PC-3 (cell line): ENCODE results near the gene PADI3. TPM values are rescaled to one million over a fixed set of nuclear protein-coding genes. Genes with fewer than 3 reads are reported as not detected.
"Not testable (repeated sequence)": the region's sequence is repeated elsewhere in the genome, so short reads cannot be mapped to it uniquely, and the experiment has no call there.

ENCODE experiments used
- ATAC-seq: fragments of 200-7000 bp; cut with Tn5 transposase; 2 replicates; pipeline ENCODE4 v1.9.1; 2020; ENCODE audit warnings: mild to moderate bottlenecking, moderate library complexity
- BruUV-seq: library from RNA; stranded (reverse); fragments of 400-500 nt; replicated peaks from 2 replicates; lab custom pipeline; 2021; lab: Mats Ljungman, UMichigan
- CTCF ChIA-PET: fragments of 300-600 bp; sonication (Branson Sonifier 250); formaldehyde crosslinking; loops from one replicate; lab custom pipeline; 2022; ENCODE audit warnings: antibody characterized with exemption; lab: Charles Lee
- POLR2A ChIA-PET: fragments of 300-600 bp; sonication (Branson Sonifier 250); formaldehyde crosslinking; loops from one replicate; lab custom pipeline; 2022; ENCODE audit warnings: antibody characterized with exemption; ENCODE audit not compliant: unreplicated experiment; lab: Charles Lee
- DNase-seq: peaks from one replicate; pipeline ENCODE4 v3.0.0-alpha.2; 2015
- H2AFZ ChIP-seq: fragments of 300-600 bp; sonication (generic); 2 replicates; pipeline ENCODE4 v1.6.0; 2016; ENCODE audit warnings: antibody characterized with exemption, low read length
- H3F3A ChIP-seq: fragments of 300-600 bp; sonication (generic); one replicate; pipeline ENCODE4 v1.6.0; 2017; ENCODE audit warnings: antibody characterized with exemption, low read length, control low read depth, mild to moderate bottlenecking; ENCODE audit not compliant: unreplicated experiment
- H3K27ac ChIP-seq: fragments of 300-600 bp; sonication (generic); 2 replicates; pipeline ENCODE4 v1.5.1; 2016; ENCODE audit warnings: mild to moderate bottlenecking, low read length
- H3K27me3 ChIP-seq: fragments of 300-600 bp; sonication (generic); 2 replicates; pipeline ENCODE4 v1.6.1; 2016; ENCODE audit warnings: low read length, mixed read lengths
- H3K36me3 ChIP-seq: fragments of 300-600 bp; sonication (generic); 2 replicates; pipeline ENCODE4 v1.6.1; 2016; ENCODE audit warnings: low read depth, mixed run types, low read length, mixed read lengths
- H3K4me1 ChIP-seq: fragments of 300-600 bp; sonication (generic); 2 replicates; pipeline ENCODE4 v1.5.1; 2016; ENCODE audit warnings: low read length; ENCODE audit not compliant: insufficient read depth
- H3K4me2 ChIP-seq: fragments of 300-600 bp; sonication (generic); 2 replicates; pipeline ENCODE4 v1.6.0; 2016; ENCODE audit warnings: low read length
- H3K4me3 ChIP-seq: fragments of 300-600 bp; sonication (generic); 2 replicates; pipeline ENCODE4 v1.5.1; 2016; ENCODE audit warnings: mild to moderate bottlenecking, low read length, mixed read lengths
- H3K79me2 ChIP-seq: fragments of 300-600 bp; sonication (generic); 2 replicates; pipeline ENCODE4 v1.6.1; 2017; ENCODE audit warnings: low read length, mixed read lengths
- H3K9ac ChIP-seq: fragments of 300-600 bp; sonication (generic); 2 replicates; pipeline ENCODE4 v1.6.0; 2016; ENCODE audit warnings: mild to moderate bottlenecking, low read length
- H3K9me2 ChIP-seq: fragments of 300-600 bp; sonication (generic); replicated peaks from 2 replicates; pipeline ENCODE4 v1.6.1; 2016; ENCODE audit warnings: mixed run types, low read length, mixed read lengths
- H3K9me3 ChIP-seq: fragments of 300-600 bp; sonication (generic); 2 replicates; pipeline ENCODE4 v1.6.1; 2016; ENCODE audit warnings: low read length, mixed read lengths
- H4K20me1 ChIP-seq: fragments of 300-600 bp; sonication (generic); 2 replicates; pipeline ENCODE4 v1.6.1; 2016; ENCODE audit warnings: low read length, mixed read lengths
- CTCF ChIP-seq: fragments of 300-600 bp; sonication (generic); conservative IDR thresholded peaks from 2 replicates; pipeline ENCODE4 v1.5.1; 2017; ENCODE audit warnings: antibody characterized with exemption, low read depth, mild to moderate bottlenecking, low read length
- EZH2 ChIP-seq: fragments of 300-600 bp; sonication (generic); IDR thresholded peaks from one replicate; pipeline ENCODE4 v1.6.1; 2017; ENCODE audit warnings: antibody characterized with exemption, mild to moderate bottlenecking, low read length; ENCODE audit not compliant: unreplicated experiment
- EZH2phosphoT487 ChIP-seq: fragments of 300-600 bp; sonication (generic); IDR thresholded peaks from 2 replicates; pipeline ENCODE4 v1.6.1; 2018; ENCODE audit warnings: mild to moderate bottlenecking, antibody characterized with exemption, low read length, borderline replicate concordance
- intact Hi-C: fragments of 100-400 bp; cut with micrococcal nuclease; formaldehyde crosslinking; loops from 2 replicates; pipeline ENCODE4 v1.9.0; 2023
- total RNA-seq: library from RNA; depleted of rRNA; stranded (reverse); fragments of >200 nt; gene quantifications from 2 replicates; pipeline ENCODE4 v1.2.3, GENCODE V29; 2014

The PADI3 gene
- total RNA-seq, 1 experiment from 2014 or later: 0.26 TPM

- CTCF ChIA-PET: interaction anchor here (0.6 to 1.3 kb wide), 7 partner anchors 13 to 131 kb away, joined by 3 to 8 read pairs (median 4); no protein-coding TSS in a partner anchor
- no peak overlapping the region for H2AFZ ChIP-seq
Measured at GRCh38 chr1:17237561-17237903, 11.4 kb upstream of the PADI3 start.

GRCh38 chr1:17239420-17239819 is 9.5 kb upstream of the PADI3 start:
- TF ChIP-seq EZH2phosphoT487: no peak
- TF ChIP-seq CTCF: no peak
- DNase-seq: peak; percentile 79
- no peak overlapping the region for H2AFZ ChIP-seq
- H4K20me1 ChIP-seq: no peaks in the 10 kb centered on the region
- intact Hi-C loops: no loop called here
- H3K4me1 ChIP-seq: peaks cover 10% of the 10 kb centered on the region
- no peak overlapping the region for H3K27ac ChIP-seq
- H3K4me3 ChIP-seq: no peak overlapping the region
- CTCF ChIA-PET: no interaction called here
- no peak overlapping the region for H3K4me2 ChIP-seq
- no peaks in the 10 kb centered on the region for H3K9me3 ChIP-seq
- H3K79me2 ChIP-seq: no peaks in the 10 kb centered on the region
- H3K36me3 ChIP-seq: no peaks in the 10 kb centered on the region
- no peaks in the 10 kb centered on the region for H3K9me2 ChIP-seq
- no peak overlapping the region for H3K9ac ChIP-seq
- H3K27me3 ChIP-seq: no peaks in the 10 kb centered on the region
- BruUV-seq: no TSS peak
- no peaks in the 10 kb centered on the region for H3F3A ChIP-seq
- POLR2A ChIA-PET: no interaction called here
- peak; percentile 33; the same call in 1 of the 2 replicates for ATAC-seq

More at GRCh38 chr1:17237561-17237903, 11.4 kb upstream of the PADI3 start:
- H3K9me3 ChIP-seq: no peaks in the 10 kb centered on the region
- BruUV-seq: no TSS peak
- H4K20me1 ChIP-seq: no peaks in the 10 kb centered on the region
- DNase-seq: peak; percentile 15
- ATAC-seq: no peak
- no peaks in the 10 kb centered on the region for H3K9me2 ChIP-seq
- no peak overlapping the region for H3K9ac ChIP-seq
- no peaks in the 10 kb centered on the region for H3K79me2 ChIP-seq
- TF ChIP-seq CTCF (no peak), EZH2 (no peak), EZH2phosphoT487 (no peak)
- intact Hi-C loops: loop anchor here (1.0 kb wide), 4 partner anchors 69 to 178 kb away; no protein-coding TSS in a partner anchor
- peak overlapping the region; percentile 26; the same call in 1 of the 2 replicates for H3K4me2 ChIP-seq
- POLR2A ChIA-PET: no interaction called here
- H3K36me3 ChIP-seq: no peaks in the 10 kb centered on the region
- peaks cover 27% of the 10 kb centered on the region for H3K4me1 ChIP-seq
- no peak overlapping the region for H3K4me3 ChIP-seq
- no peaks in the 10 kb centered on the region for H3K27me3 ChIP-seq
- peaks cover 3% of the 10 kb centered on the region for H3F3A ChIP-seq
- H3K27ac ChIP-seq: no peak overlapping the region

GRCh38 chr1:17241011-17241779 is 7.7 kb upstream of the PADI3 start:
- POLR2A ChIA-PET, intact Hi-C loops, H3K9me2 ChIP-seq, H3K9me3 ChIP-seq, H3F3A ChIP-seq, H3K27me3 ChIP-seq, H4K20me1 ChIP-seq, BruUV-seq, ATAC-seq, H2AFZ ChIP-seq, H3K4me3 ChIP-seq, H3K79me2 ChIP-seq, DNase-seq, H3K36me3 ChIP-seq, H3K4me2 ChIP-seq, H3K9ac ChIP-seq, H3K27ac ChIP-seq: not testable (repeated sequence)
- peaks cover 17% of the 10 kb centered on the region for H3K4me1 ChIP-seq
- CTCF ChIA-PET: interaction anchor here (0.6 kb wide), 1 partner anchor 163 kb away, joined by 3 read pairs; no protein-coding TSS in a partner anchor

- intact Hi-C loops, H3F3A ChIP-seq, H3K9ac ChIP-seq, H3K27me3 ChIP-seq, POLR2A ChIA-PET, ATAC-seq, H3K79me2 ChIP-seq, H3K36me3 ChIP-seq, H2AFZ ChIP-seq, H4K20me1 ChIP-seq, H3K4me2 ChIP-seq, H3K4me3 ChIP-seq, H3K9me3 ChIP-seq, BruUV-seq, H3K27ac ChIP-seq, H3K9me2 ChIP-seq, DNase-seq: not testable (repeated sequence)
- peaks cover 22% of the 10 kb centered on the region for H3K4me1 ChIP-seq
- CTCF ChIA-PET: interaction anchor here (0.6 kb wide), 1 partner anchor 163 kb away, joined by 3 read pairs; no protein-coding TSS in a partner anchor
Measured at GRCh38 chr1:17241780-17242074, 7.2 kb upstream of the PADI3 start.
